ENCODE data around the gene GLI2. TPM values are rescaled to one million over a fixed set of nuclear protein-coding genes. Genes with fewer than 3 reads are reported as not detected.

The GLI2 gene
- total and polyA plus RNA-seq, 9 of the 15 experiments (the other 6 are each of a cell fraction or from before 2014, with no cell fraction given), result 0.24 TPM; not detected in 8

DNA sequence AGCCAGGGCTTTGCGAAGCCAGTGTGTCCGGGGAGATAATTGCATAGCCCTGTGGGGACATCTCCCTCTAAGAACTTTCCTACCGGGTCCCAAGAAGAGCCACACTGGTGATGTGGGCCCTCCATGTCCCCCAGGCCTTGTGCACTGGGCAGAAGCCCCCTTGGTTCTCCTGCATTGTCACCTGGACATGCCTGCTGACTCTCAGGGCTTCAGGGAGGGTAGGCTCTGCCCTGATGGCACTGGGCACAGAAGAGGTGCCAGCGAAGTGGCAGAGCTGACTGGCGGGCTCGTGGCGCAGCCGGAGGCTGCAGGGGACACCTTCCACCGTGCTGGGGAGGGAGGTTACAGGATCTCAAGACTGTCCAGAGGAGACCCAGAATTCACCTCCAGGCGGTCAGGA lies 28.3 kb downstream of the GLI2 start:
- Histone ChIP-seq H3K4me1 (replicated peaks in 1 of 2; ENCODE audit: control insufficient read depth in 2 of 2, insufficient read depth in 2 of 2, low read length in 2 of 2) (no peaks in the 10 kb centered on the region), H3K27ac (ENCODE audit: extremely low read depth, low read depth, low read length) (no peak overlapping the region), H3K4me2 (ENCODE audit: insufficient read depth, low read length) (no peak overlapping the region), H3K9me3 (replicated peaks; ENCODE audit: control insufficient read depth, insufficient read depth, low read depth, low read length) (no peaks in the 10 kb centered on the region), H3K9ac (ENCODE audit: insufficient read depth in 1 of 2, low read depth in 2 of 2, low read length in 2 of 2) (no peak overlapping the region), H3K9me1 (ENCODE audit: control insufficient read depth, insufficient read depth, low read length) (no peaks in the 10 kb centered on the region), H3K27me3 (ENCODE audit: control insufficient read depth in 2 of 2, insufficient read depth in 2 of 2, low read length in 2 of 2) (peaks cover 20 to 63% of the 10 kb centered on the region in 2 experiments; a peak in 3 of 5 replicates), H3K4me3 (no peak overlapping the region), H4K20me1 (replicated peaks; ENCODE audit: control insufficient read depth, insufficient read depth, low read length) (0 out of 2 replicates have a peak, but pooled peaks cover 4% of the 10 kb centered on the region), H3K36me3 (ENCODE audit: control insufficient read depth, insufficient read depth, low read length) (no peaks in the 10 kb centered on the region), H3K79me2 (ENCODE audit: control insufficient read depth, insufficient read depth, low read length) (no peaks in the 10 kb centered on the region), H2AFZ (ENCODE audit: low read depth, low read length) (no peak overlapping the region)
- no TSS peak for BruUV-seq (replicated peaks)
- DNase-seq (ENCODE audit: extremely low read depth in 1 of 4, low spot score in 3 of 4) (no peak), ATAC-seq (no peak), FAIRE-seq (no peak)
- ChIA-PET CTCF (ENCODE audit: low intra/inter-chr PET ratio) (no interaction called here), POLR2A (interaction anchor here (1.2 kb wide), 1 partner anchor 11 kb away, joined by 3 read pairs; no protein-coding TSS in a partner anchor)
- 1% methylated on average over 10 of the region's 10 CpGs for WGBS (ENCODE audit: insufficient coverage, low coverage, missing lambda C conversion rate)
- in situ Hi-C loops (cut with MboI) (no loop called here), intact Hi-C loops (cut with micrococcal nuclease) (no loop called here)
- no peak for TF ChIP-seq ELF4 (CRISPR knock-in tag; IDR thresholded peaks at IDR 0.05)
- no peak for TF ChIP-seq HEY1 (CRISPR knock-in tag; IDR thresholded peaks at IDR 0.05; ENCODE audit: borderline replicate concordance)
- TF ChIP-seq FOXJ2 (tag; IDR thresholded peaks at IDR 0.05), result no peak
- TF ChIP-seq NFXL1 (CRISPR knock-in tag; IDR thresholded peaks at IDR 0.05), result no peak
- no peak for TF ChIP-seq U2AF1 (optimal IDR thresholded peaks at IDR 0.05; ENCODE audit: low read depth, low read length)

DNA sequence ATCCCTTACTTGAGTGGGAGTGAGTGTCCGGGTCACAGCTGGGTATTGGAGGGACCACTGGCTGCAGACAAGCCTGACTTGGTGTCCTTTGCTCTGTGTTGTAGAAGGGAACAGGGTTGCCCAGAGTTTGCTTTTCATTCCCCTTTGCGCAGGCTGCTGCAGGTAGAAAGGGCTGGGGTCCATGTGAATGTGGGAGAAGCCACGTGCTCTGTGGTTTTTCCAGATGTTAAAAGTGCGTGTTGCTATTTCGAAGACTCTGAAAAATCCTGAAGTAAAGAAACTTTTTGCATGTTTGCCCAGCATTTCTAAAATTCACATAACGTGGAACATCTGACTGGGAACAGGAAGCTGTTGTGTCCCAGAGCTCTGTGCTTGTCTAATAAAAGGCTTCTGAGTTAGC lies 28.8 kb downstream of the GLI2 start:
- WGBS (ENCODE audit: insufficient coverage, low coverage, missing lambda C conversion rate), result 3% methylated on average over 6 of the region's 6 CpGs
- no peaks in the 10 kb centered on the region for H3K79me2 ChIP-seq (ENCODE audit: control insufficient read depth, insufficient read depth, low read length)
- peaks cover 20 to 69% of the 10 kb centered on the region in 2 experiments; a peak in 3 of 5 replicates for H3K27me3 ChIP-seq (ENCODE audit: control insufficient read depth in 2 of 2, insufficient read depth in 2 of 2, low read length in 2 of 2)
- no peaks in the 10 kb centered on the region for H3K4me1 ChIP-seq (replicated peaks in 1 of 2; ENCODE audit: control insufficient read depth in 2 of 2, insufficient read depth in 2 of 2, low read length in 2 of 2)
- intact Hi-C loops (cut with micrococcal nuclease), result no loop called here
- H3K9me3 ChIP-seq (replicated peaks; ENCODE audit: control insufficient read depth, insufficient read depth, low read depth, low read length), result no peaks in the 10 kb centered on the region
- H4K20me1 ChIP-seq (replicated peaks; ENCODE audit: control insufficient read depth, insufficient read depth, low read length), result peaks cover 9% of the 10 kb centered on the region; the same call in 1 of the 2 replicates
- no peaks in the 10 kb centered on the region for H3K36me3 ChIP-seq (ENCODE audit: control insufficient read depth, insufficient read depth, low read length)
- in situ Hi-C loops (cut with MboI), result no loop called here
- CTCF ChIA-PET (ENCODE audit: low intra/inter-chr PET ratio), result no interaction called here
- no peak overlapping the region for H3K4me2 ChIP-seq (ENCODE audit: insufficient read depth, low read length)
- no peaks in the 10 kb centered on the region for H3K9me1 ChIP-seq (ENCODE audit: control insufficient read depth, insufficient read depth, low read length)
- H3K27ac ChIP-seq (ENCODE audit: extremely low read depth, low read depth, low read length), result no peak overlapping the region
- FAIRE-seq, result no peak
- no peak overlapping the region for H3K9ac ChIP-seq (ENCODE audit: insufficient read depth in 1 of 2, low read depth in 2 of 2, low read length in 2 of 2)
- no peak overlapping the region for H2AFZ ChIP-seq (ENCODE audit: low read depth, low read length)
- TF ChIP-seq ZFX (CRISPR knock-in tag; IDR thresholded peaks at IDR 0.05) (no peak), SETDB1 (IDR thresholded peaks at IDR 0.05; ENCODE audit: low read length) (no peak), PYGO2 (tag; IDR thresholded peaks at IDR 0.05) (no peak), CEBPB (tag; IDR thresholded peaks at IDR 0.05) (no peak), TRIM24 (IDR thresholded peaks at IDR 0.05) (no peak)
- ATAC-seq, result no peak
- POLR2A ChIA-PET, result interaction anchor here (1.2 kb wide), 1 partner anchor 10 kb away, joined by 3 read pairs; no protein-coding TSS in a partner anchor
- no TSS peak for BruUV-seq (replicated peaks)
- no peak for DNase-seq (ENCODE audit: extremely low read depth in 1 of 4, low spot score in 3 of 4)
- no peak overlapping the region for H3K4me3 ChIP-seq

Measured in K562 (cell line).